IMR-90 (cell line): Measurements from ENCODE around the gene PEAK1. TPM values are rescaled to one million over a fixed set of nuclear protein-coding genes. Genes with fewer than 3 reads are reported as not detected.
"Not testable (repeated sequence)": the region's sequence is repeated elsewhere in the genome, so short reads cannot be mapped to it uniquely, and the experiment has no call there.

ENCODE experiments used
- ATAC-seq: fragments of 200-7000 bp; cut with Tn5 transposase; 2 replicates; pipeline ENCODE4 v1.9.1; 2020; ENCODE audit warnings: low read depth, mild to moderate bottlenecking, moderate library complexity
- BruUV-seq: library from RNA; stranded (reverse); fragments of 400-500 nt; replicated peaks from 2 replicates; lab custom pipeline; 2021; lab: Mats Ljungman, UMichigan
- CTCF ChIA-PET: fragments of 300-600 bp; formaldehyde crosslinking; extraction: SDS; loops from one replicate; lab custom pipeline; 2021; ENCODE audit warnings: antibody characterized with exemption; lab: Yijun Ruan, JAX
- POLR2A ChIA-PET: fragments of 300-600 bp; sonication (Branson Sonifier 250); formaldehyde crosslinking; loops from one replicate; lab custom pipeline; 2022; ENCODE audit warnings: antibody characterized with exemption; ENCODE audit not compliant: unreplicated experiment; lab: Charles Lee
- DNase-seq: peaks from one replicate; pipeline ENCODE4 v3.0.0; 2013
- H2AFZ ChIP-seq: replicated peaks from 2 replicates; pipeline ENCODE3; 2013; ENCODE audit warnings: low read length, mild to moderate bottlenecking; ENCODE audit not compliant: poor library complexity
- H2AK5ac ChIP-seq: 2 replicates; pipeline ENCODE4 v1.6.1; 2013; ENCODE audit warnings: low read depth, low read length, inconsistent platforms
- H2AK9ac ChIP-seq: replicated peaks from 2 replicates; pipeline ENCODE3; 2013; ENCODE audit warnings: mild to moderate bottlenecking, low read depth, low read length, moderate library complexity; ENCODE audit not compliant: poor library complexity
- H2BK120ac ChIP-seq: 2 replicates; pipeline ENCODE4 v1.6.1; 2013; ENCODE audit warnings: low read depth, low read length, inconsistent platforms
- H2BK15ac ChIP-seq: 3 replicates; pipeline ENCODE4 v1.6.1; 2013; ENCODE audit warnings: low read depth, low read length, inconsistent platforms
- H2BK20ac ChIP-seq: 2 replicates; pipeline ENCODE4 v1.6.1; 2013; ENCODE audit warnings: low read depth, mild to moderate bottlenecking, inconsistent platforms, low read length, moderate library complexity
- H2BK5ac ChIP-seq: 2 replicates; pipeline ENCODE4 v1.6.1; 2013; ENCODE audit warnings: mild to moderate bottlenecking, low read depth, low read length, inconsistent platforms; ENCODE audit not compliant: poor library complexity, severe bottlenecking
- H3K14ac ChIP-seq: replicated peaks from 2 replicates; pipeline ENCODE4 v1.6.1; 2013; ENCODE audit warnings: low read depth, low read length, inconsistent platforms
- H3K18ac ChIP-seq: 2 replicates; pipeline ENCODE4 v1.6.1; 2013; ENCODE audit warnings: low read depth, low read length, control low read depth
- H3K23ac ChIP-seq: 2 replicates; pipeline ENCODE4 v1.6.1; 2013; ENCODE audit warnings: low read depth, low read length, inconsistent platforms
- H3K27ac ChIP-seq: 2 replicates; pipeline ENCODE4 v1.5.1; 2013; ENCODE audit warnings: mild to moderate bottlenecking, control low read depth, low read length; ENCODE audit not compliant: insufficient read depth
- H3K27me3 ChIP-seq: 2 replicates; pipeline ENCODE4 v1.6.1; 2013; ENCODE audit warnings: low read length; ENCODE audit not compliant: control insufficient read depth, insufficient read depth
- H3K36me3 ChIP-seq: 2 replicates; pipeline ENCODE4 v1.6.1; 2013; ENCODE audit warnings: low read length, mixed read lengths; ENCODE audit not compliant: control insufficient read depth, insufficient read depth
- H3K4ac ChIP-seq: 2 replicates; pipeline ENCODE4 v1.6.1; 2013; ENCODE audit warnings: low read depth, low read length, inconsistent platforms
- H3K4me1 ChIP-seq: 2 replicates; pipeline ENCODE4 v1.6.1; 2013; ENCODE audit warnings: low read length, mixed read lengths; ENCODE audit not compliant: control insufficient read depth, insufficient read depth
- H3K4me2 ChIP-seq: 2 replicates; pipeline ENCODE4 v1.6.1; 2013; ENCODE audit warnings: low read depth, mild to moderate bottlenecking, control low read depth, low read length, moderate library complexity
- H3K4me3 ChIP-seq: 2 replicates; pipeline ENCODE4 v1.5.1; 2013; ENCODE audit warnings: low read depth, mild to moderate bottlenecking, control low read depth, low read length, moderate library complexity; ENCODE audit not compliant: insufficient read depth
- H3K56ac ChIP-seq: 2 replicates; pipeline ENCODE4 v1.6.1; 2013; ENCODE audit warnings: low read length, inconsistent platforms; ENCODE audit not compliant: insufficient read depth; ENCODE audit errors: extremely low read depth
- H3K79me1 ChIP-seq, 2 experiments: 2 replicates each; pipeline ENCODE4 v1.6.1; 2013; ENCODE audit warnings: low read length in 2 of 2, inconsistent platforms in 1 of 2, low read depth in 1 of 2
- H3K9ac ChIP-seq: 2 replicates; pipeline ENCODE4 v1.6.1; 2013; ENCODE audit warnings: low read depth, low read length, control low read depth
- H3K9me1 ChIP-seq: 2 replicates; pipeline ENCODE4 v1.6.1; 2013; ENCODE audit warnings: low read length, inconsistent platforms; ENCODE audit not compliant: insufficient read depth
- H3K9me3 ChIP-seq: 2 replicates; pipeline ENCODE4 v1.6.1; 2013; ENCODE audit warnings: low read length; ENCODE audit not compliant: control insufficient read depth, insufficient read depth
- H4K20me1 ChIP-seq: 2 replicates; pipeline ENCODE4 v1.6.1; 2013; ENCODE audit warnings: low read length, inconsistent platforms; ENCODE audit not compliant: insufficient read depth
- H4K5ac ChIP-seq: 2 replicates; pipeline ENCODE4 v1.6.1; 2013; ENCODE audit warnings: mild to moderate bottlenecking, low read depth, low read length, control low read depth
- H4K8ac ChIP-seq, 2 experiments: 2 replicates each; pipeline ENCODE4 v1.6.1; 2013; ENCODE audit warnings: low read depth in 2 of 2, low read length in 2 of 2, control low read depth in 1 of 2, inconsistent platforms in 1 of 2
- H4K91ac ChIP-seq: 2 replicates; pipeline ENCODE4 v1.6.1; 2013; ENCODE audit warnings: low read depth, low read length, inconsistent platforms; ENCODE audit not compliant: insufficient read depth
- WGBS, 2 experiments: methylation state at CpG; one replicate each; pipeline versions ENCODE4 v1.1.5 to v1.1.7; 2013; ENCODE audit warnings: missing lambda C conversion rate in 2 of 2; ENCODE audit not compliant: insufficient read length in 1 of 2; ENCODE audit errors: extremely low coverage in 2 of 2; 5-methylcytosine and 5-hydroxymethylcytosine counted together
- dilution Hi-C: fragments of 300-500 bp; cut with HindIII; formaldehyde crosslinking; loops from one replicate; pipeline ENCODE4 v1.14.3; 2018; ENCODE audit warnings: low sequenced_read_pairs; ENCODE audit not compliant: unreplicated experiment
- in situ Hi-C: fragments of 300-500 bp; cut with MboI; formaldehyde crosslinking; loops from 3 replicates; pipeline ENCODE4 v1.14.3; 2019; ENCODE audit warnings: low sequenced_read_pairs, inconsistent platforms, mixed read lengths
- intact Hi-C: fragments of 100-400 bp; cut with micrococcal nuclease; formaldehyde crosslinking; loops from 2 replicates; pipeline ENCODE4 v1.10.0; 2022
- polyA plus RNA-seq, 3 experiments: library from polyadenylated mRNA; depleted of rRNA; stranded (reverse); fragments of >200 nt; gene quantifications; 2 replicates each; pipeline ENCODE4 v1.2.3, GENCODE V29; 2012; ENCODE audit warnings: low replicate concordance in 1 of 3
- total RNA-seq: library from RNA; depleted of rRNA; stranded (reverse); fragments of >200 nt; gene quantifications from 2 replicates; pipeline ENCODE4 v1.2.3, GENCODE V29; 2012

The PEAK1 gene
- total and polyA plus RNA-seq, 2 of the 4 experiments (the other 2 are of a cell fraction), result 21.5 to 43.9 TPM

DNA sequence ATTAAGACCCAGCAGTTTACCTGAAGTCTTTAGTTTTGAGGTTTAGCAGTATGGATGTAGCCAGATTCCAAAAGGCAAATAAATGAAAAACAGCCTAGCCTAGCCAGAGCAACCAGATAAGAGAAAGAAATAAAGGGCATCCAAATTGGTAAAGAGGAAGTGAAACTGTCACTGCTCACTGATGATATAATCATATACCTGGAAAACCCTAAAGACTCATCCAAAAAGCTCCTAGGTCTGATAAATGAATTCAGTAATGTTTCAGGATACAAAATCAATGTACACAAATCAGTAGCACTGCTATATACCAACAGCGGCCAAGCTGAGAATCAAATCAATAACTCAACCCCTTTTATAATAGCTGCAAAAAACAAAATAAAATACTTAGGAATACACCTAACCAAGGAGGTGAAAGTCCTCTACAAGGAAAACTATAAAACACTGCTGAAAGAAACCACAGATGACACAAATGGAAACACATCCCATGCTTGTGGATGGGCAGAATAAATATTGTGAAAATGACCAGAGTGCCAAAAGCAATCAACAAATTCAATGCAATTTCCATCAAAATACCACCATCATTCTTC is 13.6 kb downstream of the PEAK1 start:
- H3K56ac ChIP-seq, H3K27me3 ChIP-seq, H3K4me1 ChIP-seq, H2AK9ac ChIP-seq, H2BK20ac ChIP-seq, H2AK5ac ChIP-seq, H3K4me2 ChIP-seq, DNase-seq, dilution Hi-C loops, H4K5ac ChIP-seq, intact Hi-C loops, H4K91ac ChIP-seq, H3K4me3 ChIP-seq, H3K27ac ChIP-seq, BruUV-seq, H3K14ac ChIP-seq, H2BK15ac ChIP-seq, H3K9ac ChIP-seq, H2BK5ac ChIP-seq, H3K18ac ChIP-seq, H3K9me3 ChIP-seq, H2AFZ ChIP-seq, in situ Hi-C loops, POLR2A ChIA-PET, ATAC-seq, H3K4ac ChIP-seq, H3K36me3 ChIP-seq, H3K9me1 ChIP-seq, H3K23ac ChIP-seq, CTCF ChIA-PET, H4K8ac ChIP-seq, H2BK120ac ChIP-seq: not testable (repeated sequence)
- WGBS, 2 experiments, result no CpG with 5 or more reads among the region's 1 CpG
- Histone ChIP-seq H4K20me1 (peaks cover 65% of the 10 kb centered on the region), H3K79me1 (peaks cover 6 to 65% of the 10 kb centered on the region in 2 experiments; a peak in 2 of 4 replicates)
